RWPE2 (cell line): Measurements from ENCODE around the gene MST1.

Experiments used
- ATAC-seq: fragments of 200-7000 bp; cut with Tn5 transposase; 3 replicates; pipeline ENCODE4 v1.9.1; 2021; ENCODE audit warnings: low read depth
- DNase-seq: peaks from one replicate; pipeline ENCODE4 v3.0.0-alpha.2; 2020; ENCODE audit warnings: low spot score
- H3K27ac ChIP-seq: fragments of 450-650 bp; 2 replicates; pipeline ENCODE4 v1.5.1; 2017; ENCODE audit warnings: mild to moderate bottlenecking; ENCODE audit not compliant: poor library complexity, severe bottlenecking
- H3K27me3 ChIP-seq: fragments of 250-450 bp; sonication (Bioruptor Pico); 2 replicates; pipeline ENCODE4 v1.5.1; 2021; ENCODE audit warnings: mild to moderate bottlenecking, moderate library complexity; ENCODE audit not compliant: insufficient read depth, poor library complexity, severe bottlenecking
- H3K36me3 ChIP-seq: fragments of 250-450 bp; sonication (Bioruptor Pico); 2 replicates; pipeline ENCODE4 v1.5.1; 2020; ENCODE audit warnings: low read depth, mild to moderate bottlenecking, moderate library complexity
- H3K4me1 ChIP-seq: fragments of 250-450 bp; sonication (Bioruptor Pico); 2 replicates; pipeline ENCODE4 v1.5.1; 2021; ENCODE audit warnings: mild to moderate bottlenecking, moderate library complexity; ENCODE audit not compliant: insufficient read depth, poor library complexity, severe bottlenecking
- H3K4me3 ChIP-seq: fragments of 250-450 bp; sonication (Bioruptor Pico); 2 replicates; pipeline ENCODE4 v1.5.1; 2021; ENCODE audit warnings: mild to moderate bottlenecking, moderate library complexity; ENCODE audit not compliant: severe bottlenecking
- H3K9me3 ChIP-seq: fragments of 250-450 bp; sonication (Bioruptor Pico); 2 replicates; pipeline ENCODE4 v1.5.1; 2021; ENCODE audit warnings: mild to moderate bottlenecking, moderate library complexity; ENCODE audit not compliant: severe bottlenecking
- CTCF ChIP-seq: fragments of 450-650 bp; IDR thresholded peaks from one replicate; pipeline ENCODE4 v1.5.1; 2017; ENCODE audit warnings: mild to moderate bottlenecking, moderate library complexity; ENCODE audit not compliant: poor library complexity, severe bottlenecking

MST1 gene

GRCh38 chr3:49673121-49673714 is 16.1 kb downstream of the MST1 start:
- no peaks in the 10 kb centered on the region for H3K27me3 ChIP-seq
- peak overlapping the region; percentile 79 for H3K27ac ChIP-seq
- no peak for TF ChIP-seq CTCF
- no peaks in the 10 kb centered on the region for H3K9me3 ChIP-seq
- peaks cover 33% of the 10 kb centered on the region for H3K36me3 ChIP-seq
- peak overlapping the region; percentile 73 for H3K4me3 ChIP-seq
- DNase-seq (no peak), ATAC-seq (no peak)
- peaks cover 9% of the 10 kb centered on the region for H3K4me1 ChIP-seq

- peak; percentile 30 for ATAC-seq
- Histone ChIP-seq H3K36me3 (peaks cover 16% of the 10 kb centered on the region), H3K4me1 (peaks cover 16% of the 10 kb centered on the region), H3K9me3 (no peaks in the 10 kb centered on the region), H3K4me3 (no peak overlapping the region), H3K27ac (peak overlapping the region; percentile 79), H3K27me3 (no peaks in the 10 kb centered on the region)
- peak; percentile 88 for TF ChIP-seq CTCF
- DNase-seq = no peak
Measured at GRCh38 chr3:49671291-49672288, 17.7 kb downstream of the MST1 start.

- TF ChIP-seq CTCF = no peak
- Histone ChIP-seq H3K4me3 (no peak overlapping the region), H3K4me1 (peaks cover 16% of the 10 kb centered on the region), H3K36me3 (peaks cover 10% of the 10 kb centered on the region), H3K27me3 (no peaks in the 10 kb centered on the region), H3K27ac (no peak overlapping the region), H3K9me3 (no peaks in the 10 kb centered on the region)
- ATAC-seq (no peak), DNase-seq (no peak)
Measured at GRCh38 chr3:49670940-49671290, 18.4 kb downstream of the MST1 start.

- H3K36me3 ChIP-seq = no peaks in the 10 kb centered on the region
- DNase-seq = no peak
- H3K4me1 ChIP-seq = peaks cover 16% of the 10 kb centered on the region
- no peak overlapping the region for H3K4me3 ChIP-seq
- H3K9me3 ChIP-seq = no peaks in the 10 kb centered on the region
- no peak for TF ChIP-seq CTCF
- ATAC-seq = no peak
- H3K27ac ChIP-seq = peak overlapping the region; percentile 38
- no peaks in the 10 kb centered on the region for H3K27me3 ChIP-seq
Measured at GRCh38 chr3:49669352-49669751, 19.9 kb downstream of the MST1 start.
